Measurements from ENCODE around the gene GRIK3.

Gene GRIK3

GRCh38 chr1:36861375-36861774 is 172.9 kb downstream of the GRIK3 start:
- no peaks in the 10 kb centered on the region for H4K20me1 ChIP-seq (ENCODE audit: insufficient read depth, low read length, poor library complexity, severe bottlenecking)
- no peaks in the 10 kb centered on the region for H3K36me3 ChIP-seq (ENCODE audit: insufficient read depth, low read length)
- no peak overlapping the region for H3K4me2 ChIP-seq (ENCODE audit: low read depth, low read length, poor library complexity, severe bottlenecking)
- no peak overlapping the region for H3K9ac ChIP-seq (ENCODE audit: low read depth, low read length, poor library complexity, severe bottlenecking)
- no peak for TF ChIP-seq EZH2phosphoT487 (IDR thresholded peaks at IDR 0.05; ENCODE audit: borderline replicate concordance)
- no peak for TF ChIP-seq CTCF (conservative IDR thresholded peaks at IDR 0.05; ENCODE audit: low read length)
- H3K79me2 ChIP-seq (ENCODE audit: insufficient read depth, low read length), result no peaks in the 10 kb centered on the region
- no peak overlapping the region for H2AFZ ChIP-seq (ENCODE audit: low read length)
- H3K9me2 ChIP-seq (replicated peaks; ENCODE audit: low read depth, low read length), result no peaks in the 10 kb centered on the region
- H3K4me1 ChIP-seq (ENCODE audit: insufficient read depth, low read length, poor library complexity, severe bottlenecking), result no peaks in the 10 kb centered on the region
- no peaks in the 10 kb centered on the region for H3K27me3 ChIP-seq (ENCODE audit: insufficient read depth, low read length, poor library complexity, severe bottlenecking)
- no peaks in the 10 kb centered on the region for H3K9me3 ChIP-seq (ENCODE audit: insufficient read depth, low read depth, low read length)
- no peaks in the 10 kb centered on the region for H3F3A ChIP-seq (ENCODE audit: low read depth)
- no peak overlapping the region for H3K4me3 ChIP-seq (ENCODE audit: low read length, poor library complexity, severe bottlenecking)

GRCh38 chr1:36859926-36860325 is 174.4 kb downstream of the GRIK3 start:
- Histone ChIP-seq H3K9ac (ENCODE audit: low read depth, low read length, poor library complexity, severe bottlenecking) (no peak overlapping the region), H3K79me2 (ENCODE audit: insufficient read depth, low read length) (no peaks in the 10 kb centered on the region)
- TF ChIP-seq EZH2phosphoT487 (IDR thresholded peaks at IDR 0.05; ENCODE audit: borderline replicate concordance), result no peak
- TF ChIP-seq CTCF (conservative IDR thresholded peaks at IDR 0.05; ENCODE audit: low read length), result no peak

DNA sequence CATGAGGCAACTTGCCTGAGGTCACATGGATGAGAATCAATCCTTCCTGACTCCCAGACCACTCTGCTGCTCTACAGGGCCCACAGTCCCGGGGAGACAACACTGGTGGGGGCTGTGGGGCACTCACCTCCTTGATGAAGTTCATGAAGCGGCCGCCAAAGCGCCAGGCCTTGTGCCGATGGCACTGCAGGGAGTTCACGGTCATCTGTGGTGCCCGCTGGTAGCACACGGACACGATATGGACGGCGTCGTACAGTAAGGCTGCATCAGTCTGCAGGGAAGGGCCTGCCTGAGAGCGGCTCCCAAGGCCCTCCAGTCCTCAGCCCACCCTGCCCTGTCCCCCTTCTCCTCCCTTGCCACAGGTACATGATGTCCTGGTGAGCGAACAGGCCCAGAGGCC is 175.3 kb downstream of the GRIK3 start:
- H2AFZ ChIP-seq (ENCODE audit: low read length), result no peak overlapping the region
- no peaks in the 10 kb centered on the region for H3F3A ChIP-seq (ENCODE audit: low read depth)
- H3K27me3 ChIP-seq (ENCODE audit: insufficient read depth, low read length, poor library complexity, severe bottlenecking), result no peaks in the 10 kb centered on the region
- H3K79me2 ChIP-seq (ENCODE audit: insufficient read depth, low read length), result no peaks in the 10 kb centered on the region
- TF ChIP-seq EZH2phosphoT487 (IDR thresholded peaks at IDR 0.05; ENCODE audit: borderline replicate concordance) (no peak), CTCF (conservative IDR thresholded peaks at IDR 0.05; ENCODE audit: low read length) (no peak)
- H3K4me3 ChIP-seq (ENCODE audit: low read length, poor library complexity, severe bottlenecking), result no peak overlapping the region
- no peaks in the 10 kb centered on the region for H3K36me3 ChIP-seq (ENCODE audit: insufficient read depth, low read length)
- H3K9me2 ChIP-seq (replicated peaks; ENCODE audit: low read depth, low read length), result no peaks in the 10 kb centered on the region
- H4K20me1 ChIP-seq (ENCODE audit: insufficient read depth, low read length, poor library complexity, severe bottlenecking), result no peaks in the 10 kb centered on the region
- no peaks in the 10 kb centered on the region for H3K4me1 ChIP-seq (ENCODE audit: insufficient read depth, low read length, poor library complexity, severe bottlenecking)
- no peak overlapping the region for H3K4me2 ChIP-seq (ENCODE audit: low read depth, low read length, poor library complexity, severe bottlenecking)
- H3K9me3 ChIP-seq (ENCODE audit: insufficient read depth, low read depth, low read length), result no peaks in the 10 kb centered on the region
- no peak overlapping the region for H3K9ac ChIP-seq (ENCODE audit: low read depth, low read length, poor library complexity, severe bottlenecking)

More at GRCh38 chr1:36859926-36860325, 174.4 kb downstream of the GRIK3 start:
- no peaks in the 10 kb centered on the region for H3K9me3 ChIP-seq (ENCODE audit: insufficient read depth, low read depth, low read length)
- H2AFZ ChIP-seq (ENCODE audit: low read length), result no peak overlapping the region
- no peaks in the 10 kb centered on the region for H3K9me2 ChIP-seq (replicated peaks; ENCODE audit: low read depth, low read length)
- no peak overlapping the region for H3K4me3 ChIP-seq (ENCODE audit: low read length, poor library complexity, severe bottlenecking)
- no peaks in the 10 kb centered on the region for H3K27me3 ChIP-seq (ENCODE audit: insufficient read depth, low read length, poor library complexity, severe bottlenecking)
- H3K4me2 ChIP-seq (ENCODE audit: low read depth, low read length, poor library complexity, severe bottlenecking), result no peak overlapping the region
- no peaks in the 10 kb centered on the region for H3F3A ChIP-seq (ENCODE audit: low read depth)
- no peaks in the 10 kb centered on the region for H3K36me3 ChIP-seq (ENCODE audit: insufficient read depth, low read length)
- no peaks in the 10 kb centered on the region for H3K4me1 ChIP-seq (ENCODE audit: insufficient read depth, low read length, poor library complexity, severe bottlenecking)
- no peaks in the 10 kb centered on the region for H4K20me1 ChIP-seq (ENCODE audit: insufficient read depth, low read length, poor library complexity, severe bottlenecking)

Data from Loucy (cell line).